IMR-90 (cell line): ENCODE results near the gene FOLH1. TPM values are rescaled to one million over a fixed set of nuclear protein-coding genes. Genes with fewer than 3 reads are reported as not detected.
"Not testable (repeated sequence)": the region's sequence is repeated elsewhere in the genome, so short reads cannot be mapped to it uniquely, and the experiment has no call there.

ENCODE experiments used
- ATAC-seq: fragments of 200-7000 bp; cut with Tn5 transposase; 2 replicates; pipeline ENCODE4 v1.9.1; 2020; ENCODE audit warnings: low read depth, mild to moderate bottlenecking, moderate library complexity
- BruUV-seq: library from RNA; stranded (reverse); fragments of 400-500 nt; replicated peaks from 2 replicates; lab custom pipeline; 2021; lab: Mats Ljungman, UMichigan
- CTCF ChIA-PET: fragments of 300-600 bp; formaldehyde crosslinking; extraction: SDS; loops from one replicate; lab custom pipeline; 2021; ENCODE audit warnings: antibody characterized with exemption; lab: Yijun Ruan, JAX
- POLR2A ChIA-PET: fragments of 300-600 bp; sonication (Branson Sonifier 250); formaldehyde crosslinking; loops from one replicate; lab custom pipeline; 2022; ENCODE audit warnings: antibody characterized with exemption; ENCODE audit not compliant: unreplicated experiment; lab: Charles Lee
- DNase-seq: peaks from one replicate; pipeline ENCODE4 v3.0.0; 2013
- H2AFZ ChIP-seq: replicated peaks from 2 replicates; pipeline ENCODE3; 2013; ENCODE audit warnings: low read length, mild to moderate bottlenecking; ENCODE audit not compliant: poor library complexity
- H2AK5ac ChIP-seq: 2 replicates; pipeline ENCODE4 v1.6.1; 2013; ENCODE audit warnings: low read depth, low read length, inconsistent platforms
- H2AK9ac ChIP-seq: replicated peaks from 2 replicates; pipeline ENCODE3; 2013; ENCODE audit warnings: mild to moderate bottlenecking, low read depth, low read length, moderate library complexity; ENCODE audit not compliant: poor library complexity
- H2BK120ac ChIP-seq: 2 replicates; pipeline ENCODE4 v1.6.1; 2013; ENCODE audit warnings: low read depth, low read length, inconsistent platforms
- H2BK15ac ChIP-seq: 3 replicates; pipeline ENCODE4 v1.6.1; 2013; ENCODE audit warnings: low read depth, low read length, inconsistent platforms
- H2BK20ac ChIP-seq: 2 replicates; pipeline ENCODE4 v1.6.1; 2013; ENCODE audit warnings: low read depth, mild to moderate bottlenecking, inconsistent platforms, low read length, moderate library complexity
- H2BK5ac ChIP-seq: 2 replicates; pipeline ENCODE4 v1.6.1; 2013; ENCODE audit warnings: mild to moderate bottlenecking, low read depth, low read length, inconsistent platforms; ENCODE audit not compliant: poor library complexity, severe bottlenecking
- H3K14ac ChIP-seq: replicated peaks from 2 replicates; pipeline ENCODE4 v1.6.1; 2013; ENCODE audit warnings: low read depth, low read length, inconsistent platforms
- H3K18ac ChIP-seq: 2 replicates; pipeline ENCODE4 v1.6.1; 2013; ENCODE audit warnings: low read depth, low read length, control low read depth
- H3K23ac ChIP-seq: 2 replicates; pipeline ENCODE4 v1.6.1; 2013; ENCODE audit warnings: low read depth, low read length, inconsistent platforms
- H3K27ac ChIP-seq: 2 replicates; pipeline ENCODE4 v1.5.1; 2013; ENCODE audit warnings: mild to moderate bottlenecking, control low read depth, low read length; ENCODE audit not compliant: insufficient read depth
- H3K27me3 ChIP-seq: 2 replicates; pipeline ENCODE4 v1.6.1; 2013; ENCODE audit warnings: low read length; ENCODE audit not compliant: control insufficient read depth, insufficient read depth
- H3K36me3 ChIP-seq: 2 replicates; pipeline ENCODE4 v1.6.1; 2013; ENCODE audit warnings: low read length, mixed read lengths; ENCODE audit not compliant: control insufficient read depth, insufficient read depth
- H3K4ac ChIP-seq: 2 replicates; pipeline ENCODE4 v1.6.1; 2013; ENCODE audit warnings: low read depth, low read length, inconsistent platforms
- H3K4me1 ChIP-seq: 2 replicates; pipeline ENCODE4 v1.6.1; 2013; ENCODE audit warnings: low read length, mixed read lengths; ENCODE audit not compliant: control insufficient read depth, insufficient read depth
- H3K4me2 ChIP-seq: 2 replicates; pipeline ENCODE4 v1.6.1; 2013; ENCODE audit warnings: low read depth, mild to moderate bottlenecking, control low read depth, low read length, moderate library complexity
- H3K4me3 ChIP-seq: 2 replicates; pipeline ENCODE4 v1.5.1; 2013; ENCODE audit warnings: low read depth, mild to moderate bottlenecking, control low read depth, low read length, moderate library complexity; ENCODE audit not compliant: insufficient read depth
- H3K56ac ChIP-seq: 2 replicates; pipeline ENCODE4 v1.6.1; 2013; ENCODE audit warnings: low read length, inconsistent platforms; ENCODE audit not compliant: insufficient read depth; ENCODE audit errors: extremely low read depth
- H3K79me1 ChIP-seq, 2 experiments: 2 replicates each; pipeline ENCODE4 v1.6.1; 2013; ENCODE audit warnings: low read length in 2 of 2, inconsistent platforms in 1 of 2, low read depth in 1 of 2
- H3K9ac ChIP-seq: 2 replicates; pipeline ENCODE4 v1.6.1; 2013; ENCODE audit warnings: low read depth, low read length, control low read depth
- H3K9me1 ChIP-seq: 2 replicates; pipeline ENCODE4 v1.6.1; 2013; ENCODE audit warnings: low read length, inconsistent platforms; ENCODE audit not compliant: insufficient read depth
- H3K9me3 ChIP-seq: 2 replicates; pipeline ENCODE4 v1.6.1; 2013; ENCODE audit warnings: low read length; ENCODE audit not compliant: control insufficient read depth, insufficient read depth
- H4K20me1 ChIP-seq: 2 replicates; pipeline ENCODE4 v1.6.1; 2013; ENCODE audit warnings: low read length, inconsistent platforms; ENCODE audit not compliant: insufficient read depth
- H4K5ac ChIP-seq: 2 replicates; pipeline ENCODE4 v1.6.1; 2013; ENCODE audit warnings: mild to moderate bottlenecking, low read depth, low read length, control low read depth
- H4K8ac ChIP-seq, 2 experiments: 2 replicates each; pipeline ENCODE4 v1.6.1; 2013; ENCODE audit warnings: low read depth in 2 of 2, low read length in 2 of 2, control low read depth in 1 of 2, inconsistent platforms in 1 of 2
- H4K91ac ChIP-seq: 2 replicates; pipeline ENCODE4 v1.6.1; 2013; ENCODE audit warnings: low read depth, low read length, inconsistent platforms; ENCODE audit not compliant: insufficient read depth
- WGBS, 2 experiments: methylation state at CpG; one replicate each; pipeline versions ENCODE4 v1.1.5 to v1.1.7; 2013; ENCODE audit warnings: missing lambda C conversion rate in 2 of 2; ENCODE audit not compliant: insufficient read length in 1 of 2; ENCODE audit errors: extremely low coverage in 2 of 2; 5-methylcytosine and 5-hydroxymethylcytosine counted together
- dilution Hi-C: fragments of 300-500 bp; cut with HindIII; formaldehyde crosslinking; loops from one replicate; pipeline ENCODE4 v1.14.3; 2018; ENCODE audit warnings: low sequenced_read_pairs; ENCODE audit not compliant: unreplicated experiment
- in situ Hi-C: fragments of 300-500 bp; cut with MboI; formaldehyde crosslinking; loops from 3 replicates; pipeline ENCODE4 v1.14.3; 2019; ENCODE audit warnings: low sequenced_read_pairs, inconsistent platforms, mixed read lengths
- intact Hi-C: fragments of 100-400 bp; cut with micrococcal nuclease; formaldehyde crosslinking; loops from 2 replicates; pipeline ENCODE4 v1.10.0; 2022
- polyA plus RNA-seq, 3 experiments: library from polyadenylated mRNA; depleted of rRNA; stranded (reverse); fragments of >200 nt; gene quantifications; 2 replicates each; pipeline ENCODE4 v1.2.3, GENCODE V29; 2012; ENCODE audit warnings: low replicate concordance in 1 of 3
- total RNA-seq: library from RNA; depleted of rRNA; stranded (reverse); fragments of >200 nt; gene quantifications from 2 replicates; pipeline ENCODE4 v1.2.3, GENCODE V29; 2012

The FOLH1 gene
- total and polyA plus RNA-seq, 2 of the 4 experiments (the other 2 are of a cell fraction): not detected

GRCh38 chr11:49196775-49197174, 11.6 kb downstream of the FOLH1 start:
- H3K23ac ChIP-seq, H3K9me3 ChIP-seq, H2AK9ac ChIP-seq, H2BK5ac ChIP-seq, H3K36me3 ChIP-seq, H3K14ac ChIP-seq, DNase-seq, H2AK5ac ChIP-seq, H3K18ac ChIP-seq, POLR2A ChIA-PET, H4K8ac ChIP-seq, H3K4me3 ChIP-seq, H4K5ac ChIP-seq, H3K4me2 ChIP-seq, H3K56ac ChIP-seq, H4K91ac ChIP-seq, H2BK15ac ChIP-seq, H4K20me1 ChIP-seq, BruUV-seq, dilution Hi-C loops, H3K79me1 ChIP-seq, H2AFZ ChIP-seq, H3K9ac ChIP-seq, H3K4ac ChIP-seq, H3K27ac ChIP-seq, H3K4me1 ChIP-seq, CTCF ChIA-PET, H3K9me1 ChIP-seq, in situ Hi-C loops, H3K27me3 ChIP-seq, H2BK20ac ChIP-seq, H2BK120ac ChIP-seq, intact Hi-C loops, ATAC-seq: not testable (repeated sequence)
- WGBS, 2 experiments: no CpG with 5 or more reads among the region's 1 CpG

GRCh38 chr11:49196002-49196401, 12.4 kb downstream of the FOLH1 start:
- BruUV-seq, H4K5ac ChIP-seq, H3K27ac ChIP-seq, H3K27me3 ChIP-seq, POLR2A ChIA-PET, H4K91ac ChIP-seq, H3K9me1 ChIP-seq, H3K4me1 ChIP-seq, H3K9me3 ChIP-seq, H3K23ac ChIP-seq, H2BK120ac ChIP-seq, H3K56ac ChIP-seq, ATAC-seq, H2AK9ac ChIP-seq, H2BK5ac ChIP-seq, H3K4me2 ChIP-seq, H3K4ac ChIP-seq, DNase-seq, H2BK20ac ChIP-seq, H2BK15ac ChIP-seq, H4K20me1 ChIP-seq, CTCF ChIA-PET, H3K36me3 ChIP-seq, H3K18ac ChIP-seq, H3K14ac ChIP-seq, H3K4me3 ChIP-seq, intact Hi-C loops, H3K9ac ChIP-seq, H2AFZ ChIP-seq, H2AK5ac ChIP-seq, H3K79me1 ChIP-seq, H4K8ac ChIP-seq, in situ Hi-C loops, dilution Hi-C loops: not testable (repeated sequence)
- no CpG with 5 or more reads among the region's 6 CpGs for WGBS, 2 experiments
